COLO829 (cell line): ENCODE measurements around the gene ITPR2.
"Not testable (repeated sequence)": the region's sequence is repeated elsewhere in the genome, so short reads cannot be mapped to it uniquely, and the experiment has no call there.

Experiments
- DNase-seq: peaks from one replicate; pipeline ENCODE4 v3.0.0; 2012; ENCODE audit warnings: low spot score

The ITPR2 gene

DNA sequence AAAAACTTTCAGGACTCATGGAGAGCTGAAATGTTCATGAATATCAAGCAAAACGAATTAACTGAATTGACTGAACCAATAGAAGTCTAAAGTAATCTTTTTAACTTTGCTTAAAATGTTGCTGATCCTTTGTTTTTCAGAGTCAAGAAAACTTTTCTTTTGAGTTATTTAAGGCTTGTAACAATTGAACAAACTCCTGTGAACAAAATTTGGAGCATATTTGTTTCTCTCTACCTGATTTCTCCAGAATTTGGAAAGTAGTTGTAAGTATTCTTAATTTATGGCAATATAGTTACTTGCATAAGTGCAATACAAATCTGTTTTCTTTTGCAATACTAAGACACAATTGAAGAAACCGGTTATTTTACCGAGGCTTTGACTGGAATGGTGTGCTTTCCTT lies 77.6 kb downstream of the ITPR2 start:
- DNase-seq: not testable (repeated sequence)

DNA sequence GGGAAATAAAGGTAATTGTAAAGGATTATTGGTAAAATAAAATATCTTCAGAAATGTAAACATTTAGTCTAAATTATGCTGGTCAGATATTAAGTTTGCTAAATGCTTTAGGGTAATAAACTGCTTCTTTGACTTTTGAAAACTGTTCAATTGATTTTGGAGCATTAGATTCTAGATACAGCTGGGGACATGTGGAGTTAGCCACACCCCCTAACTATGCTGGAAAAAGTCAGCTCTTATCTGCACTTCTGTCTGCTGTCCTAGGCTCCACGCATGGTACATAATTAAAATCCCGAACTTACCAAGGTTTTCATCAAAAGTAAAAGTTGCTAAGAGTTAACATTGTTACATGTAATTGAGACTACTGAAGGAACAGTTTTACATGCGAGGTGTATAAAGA lies 78.8 kb downstream of the ITPR2 start:
- no peak for DNase-seq

DNA sequence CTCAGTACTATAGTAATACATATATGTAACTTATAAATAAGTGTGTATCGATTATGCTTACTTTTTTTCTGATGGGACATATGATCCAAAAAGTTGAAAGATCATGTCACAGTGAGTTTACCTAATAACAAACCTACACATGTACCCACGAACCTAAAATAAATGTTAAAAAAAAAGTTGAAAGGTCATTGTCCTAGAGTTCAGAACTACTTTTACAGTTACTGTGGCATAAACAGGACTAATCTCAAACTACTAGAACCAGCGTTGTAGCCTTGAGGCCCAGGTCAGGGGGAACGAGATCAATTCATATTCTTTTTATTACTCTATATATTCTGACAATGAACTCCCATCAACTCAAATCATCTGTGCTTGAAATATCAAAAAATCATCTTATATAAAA lies 81.8 kb downstream of the ITPR2 start:
- DNase-seq: no peak

DNA sequence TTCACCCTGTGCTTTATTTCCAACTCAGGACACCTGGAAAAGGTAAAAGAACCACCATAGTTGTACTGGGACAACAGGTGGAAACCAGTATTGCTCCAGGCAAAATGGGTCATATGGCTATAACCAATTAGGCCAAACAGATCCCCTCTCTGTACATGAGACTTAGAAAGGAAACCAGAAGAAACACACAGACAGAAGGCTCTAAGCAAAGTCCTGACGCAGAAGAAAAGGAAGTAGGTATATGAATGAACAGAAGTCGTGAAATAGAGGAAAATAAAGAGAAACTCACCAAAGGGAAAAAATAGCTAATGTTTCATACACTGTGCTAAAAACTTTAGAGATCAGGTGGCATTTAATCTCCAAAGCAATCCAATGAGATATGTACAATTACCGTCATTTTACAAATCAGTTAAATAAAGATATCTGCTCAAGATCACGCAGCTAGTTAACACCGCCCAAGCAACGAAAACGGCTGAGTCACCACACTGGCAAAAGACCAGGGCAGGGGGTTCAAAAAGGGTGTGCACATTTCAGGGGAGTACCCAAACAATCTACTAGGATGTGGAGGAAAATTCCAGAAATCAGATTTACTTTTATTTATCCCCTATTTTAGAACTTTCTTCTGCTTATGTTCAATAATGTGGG lies 82.3 kb downstream of the ITPR2 start:
- DNase-seq: no peak

DNA sequence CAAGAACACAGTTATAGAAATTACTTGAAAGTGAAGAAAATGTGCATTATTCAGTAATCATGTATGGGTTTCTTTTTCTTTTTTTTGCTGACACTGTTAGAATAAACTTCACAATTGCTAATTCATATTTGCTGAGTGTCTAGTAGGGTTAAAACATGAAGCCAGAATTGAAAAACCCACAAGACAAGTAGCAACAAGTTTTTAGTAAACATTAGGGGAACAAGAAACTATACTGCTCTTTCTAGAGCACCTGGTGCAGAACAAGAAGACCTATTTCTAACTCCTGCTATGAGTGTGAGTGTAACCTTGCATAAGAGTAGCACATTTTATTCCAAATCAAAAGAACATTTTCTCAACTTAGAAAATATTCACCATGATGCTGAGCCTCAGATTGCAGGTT lies 83.2 kb downstream of the ITPR2 start:
- DNase-seq: no peak

DNA sequence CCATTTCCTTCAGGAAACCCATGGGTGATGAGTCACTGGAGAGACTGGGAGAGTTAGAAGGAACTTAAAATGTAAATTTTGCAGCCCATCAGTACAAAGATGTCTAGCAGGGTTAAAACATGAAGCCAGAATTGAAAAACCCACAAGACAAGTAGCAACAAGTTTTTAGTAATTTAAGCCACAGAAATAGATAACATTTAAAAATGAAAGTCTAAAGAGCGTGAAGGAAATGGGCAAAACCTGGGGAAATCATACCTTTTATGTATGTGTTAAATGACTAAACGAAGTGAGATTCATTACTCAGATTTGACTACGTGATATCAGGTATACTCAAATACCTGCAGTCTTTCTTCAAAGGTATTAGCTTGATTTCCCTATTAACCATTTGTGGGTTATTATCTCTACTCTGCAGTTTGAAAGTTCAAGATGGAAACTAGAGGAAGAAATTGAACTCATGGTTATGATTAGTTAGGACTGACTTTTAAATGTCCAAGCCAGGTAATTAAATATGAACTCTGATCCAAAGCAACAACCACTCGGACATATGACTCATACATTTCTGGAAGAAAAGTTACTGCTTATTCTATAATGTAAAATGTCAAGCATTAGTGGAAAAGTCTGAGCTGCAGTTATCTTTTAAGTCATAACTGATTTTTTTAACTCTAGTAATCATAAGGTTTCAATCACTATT lies 84.1 kb downstream of the ITPR2 start:
- no peak for DNase-seq

DNA sequence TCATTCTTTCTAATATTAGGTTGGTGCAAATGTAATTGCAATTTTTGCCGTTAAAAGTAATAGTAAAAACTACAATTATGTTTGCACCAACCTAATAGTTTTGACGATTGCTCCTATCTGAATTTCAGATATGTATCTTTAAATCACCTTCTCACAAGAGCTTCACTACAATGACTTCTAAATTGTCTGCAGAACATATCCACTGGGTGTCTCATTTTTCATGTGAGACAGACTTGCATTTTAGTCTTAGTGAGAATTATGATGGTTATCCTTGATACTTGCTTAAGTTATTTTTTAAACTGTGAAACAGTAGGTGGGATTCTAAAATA lies 84.6 kb downstream of the ITPR2 start:
- DNase-seq: no peak

DNA sequence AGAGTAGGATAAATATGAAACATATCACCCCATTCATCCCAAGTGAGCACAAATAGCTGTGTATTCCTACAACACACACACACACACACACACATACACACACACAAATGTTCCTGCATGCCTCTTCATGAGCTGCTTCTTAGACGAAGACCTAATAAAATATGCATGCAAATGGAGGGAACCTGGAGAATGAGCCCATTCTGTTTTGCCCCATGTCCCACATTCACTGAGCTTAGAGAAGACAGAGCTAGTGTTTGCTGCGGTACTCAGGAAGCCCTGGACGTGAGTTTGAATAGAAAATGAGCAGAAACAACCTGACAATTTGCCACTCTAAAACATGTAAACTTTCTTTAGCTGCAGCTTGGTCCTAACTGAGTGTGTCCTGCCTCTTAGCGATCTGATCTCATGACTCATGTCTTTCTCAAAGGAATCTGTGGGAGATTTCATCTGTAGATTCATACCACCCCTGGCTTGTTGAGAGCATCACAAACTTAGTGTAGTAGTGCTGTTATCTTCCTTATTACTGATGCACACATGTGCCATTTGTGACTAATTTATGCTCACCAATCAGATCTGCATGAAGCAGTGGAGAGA lies 86.8 kb downstream of the ITPR2 start:
- DNase-seq: peak; percentile 80

DNA sequence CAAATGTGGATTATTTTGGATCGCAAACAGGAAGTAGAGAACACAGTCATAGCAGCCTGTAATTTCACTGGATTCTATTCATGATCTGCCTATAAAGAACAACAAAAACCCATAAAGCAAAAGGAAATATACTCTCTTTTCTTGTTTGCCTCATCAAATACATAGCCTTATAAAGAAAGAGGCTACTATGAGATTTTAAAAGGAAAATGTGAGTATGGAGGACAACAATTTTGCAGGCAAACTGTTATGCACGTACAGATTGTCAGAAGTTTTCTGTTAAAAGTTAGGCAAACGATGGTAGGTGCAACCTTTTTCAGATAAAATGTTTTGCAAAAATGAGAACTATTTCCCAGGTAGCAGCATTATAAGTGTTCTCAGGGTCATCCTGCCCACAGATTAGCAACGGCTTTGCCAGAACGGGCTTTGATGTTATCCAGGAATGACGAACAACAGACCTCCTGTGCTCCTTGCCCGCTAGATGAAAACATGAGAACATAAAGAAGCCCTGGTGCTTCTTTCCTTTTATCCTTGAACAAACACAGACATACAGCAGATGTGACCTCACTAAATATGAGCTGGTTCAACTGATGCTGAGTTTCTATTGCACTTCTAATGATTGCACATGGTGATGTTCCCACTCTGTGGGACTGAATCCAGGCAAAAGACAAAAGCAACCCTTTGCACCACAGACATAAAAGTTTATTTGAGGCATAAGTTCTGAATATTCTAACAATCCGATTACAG lies 88.1 kb downstream of the ITPR2 start:
- DNase-seq: no peak

DNA sequence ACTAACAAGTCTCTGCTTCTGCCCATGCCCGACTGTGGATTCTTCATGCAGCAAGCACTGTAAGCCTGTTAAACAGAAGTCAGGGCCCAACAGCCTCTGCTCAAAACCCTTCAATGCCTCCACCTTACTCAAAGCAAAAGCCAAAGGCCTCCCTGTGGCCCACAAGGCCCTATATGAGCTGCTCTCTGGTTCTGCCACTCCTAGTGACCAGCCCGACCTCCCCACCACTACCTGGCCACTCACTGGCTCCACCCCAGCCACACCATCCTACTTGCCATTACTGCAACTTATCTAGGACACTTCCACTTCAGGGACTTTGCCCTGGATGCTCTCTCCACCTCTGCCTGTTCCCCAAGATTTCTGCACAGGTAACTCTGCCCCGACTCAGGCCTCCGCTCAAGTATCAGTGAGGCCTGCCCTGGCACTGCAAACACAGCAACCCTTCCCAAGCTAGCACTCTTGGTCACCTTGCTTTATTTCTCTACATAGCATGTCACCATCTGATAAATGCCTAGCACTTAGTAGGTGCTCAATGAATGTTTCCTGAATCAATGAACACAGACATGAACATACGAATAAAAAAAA lies 88.9 kb downstream of the ITPR2 start:
- no peak for DNase-seq

DNA sequence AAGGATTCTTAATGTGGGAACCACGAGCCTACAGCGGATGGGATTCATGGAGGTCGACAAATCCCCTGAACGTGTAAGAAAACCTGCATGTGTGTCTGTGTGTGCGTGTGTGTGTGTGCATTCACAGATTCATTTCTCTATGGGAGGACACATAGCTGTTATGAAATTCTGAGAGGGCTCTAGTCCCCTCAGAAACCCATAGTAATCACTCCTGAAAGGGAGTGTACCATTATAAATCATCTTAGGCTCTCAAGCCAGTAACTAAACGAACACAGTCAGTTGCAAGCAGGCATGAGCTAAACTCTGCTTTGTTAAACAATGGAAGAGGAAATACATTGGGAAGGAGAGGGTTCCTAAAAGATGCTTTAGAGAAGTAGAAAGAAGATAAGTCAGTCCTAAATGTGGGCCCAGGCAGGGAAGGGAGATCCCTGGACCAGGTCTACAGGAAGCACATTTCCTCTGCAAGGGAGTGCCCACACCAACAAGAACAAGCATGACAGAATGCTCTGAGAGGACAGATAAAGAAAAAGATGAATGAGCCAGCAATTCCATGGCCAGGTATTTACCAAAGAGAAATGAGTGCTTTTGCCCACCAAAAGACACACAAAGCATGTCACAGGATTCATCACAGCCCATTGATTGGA lies 91.3 kb downstream of the ITPR2 start:
- DNase-seq: no peak

DNA sequence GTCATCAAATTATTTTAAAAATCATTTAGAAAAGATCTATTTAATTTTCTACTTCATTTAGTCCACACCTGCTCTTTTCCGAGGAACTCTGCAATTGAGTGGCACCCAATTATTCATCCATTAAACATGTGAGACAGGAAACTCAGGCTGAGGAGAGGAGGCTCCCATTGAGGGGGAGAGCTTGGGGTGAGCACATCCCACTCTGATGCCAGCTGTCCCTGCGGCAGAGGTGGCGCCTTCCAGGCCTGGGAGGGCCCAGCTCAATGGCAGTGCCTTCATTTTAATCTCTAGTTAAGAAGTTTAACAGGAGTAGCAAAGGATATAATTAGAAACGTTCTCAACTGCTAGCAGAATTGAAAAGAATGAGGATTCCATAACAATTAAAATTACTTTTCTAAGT lies 92.0 kb downstream of the ITPR2 start:
- no peak for DNase-seq

DNA sequence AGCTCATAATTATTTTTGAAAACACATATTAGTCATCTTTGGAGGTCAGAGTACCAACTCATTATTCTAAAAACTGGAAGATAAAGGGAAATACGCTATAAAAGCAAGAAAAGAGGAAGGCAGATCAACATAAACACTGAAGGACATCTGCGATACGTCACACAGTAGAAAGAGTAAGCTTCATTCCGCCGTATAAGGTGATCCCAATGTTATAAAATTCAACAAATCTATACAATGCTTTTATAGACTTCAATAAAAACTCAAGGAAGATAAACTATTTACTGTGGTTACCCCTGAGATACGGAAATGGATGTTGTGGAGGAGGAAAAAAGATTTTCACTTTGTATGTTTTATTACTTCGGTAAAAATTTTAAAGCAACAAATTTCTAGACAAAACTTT lies 92.6 kb downstream of the ITPR2 start:
- no peak for DNase-seq

DNA sequence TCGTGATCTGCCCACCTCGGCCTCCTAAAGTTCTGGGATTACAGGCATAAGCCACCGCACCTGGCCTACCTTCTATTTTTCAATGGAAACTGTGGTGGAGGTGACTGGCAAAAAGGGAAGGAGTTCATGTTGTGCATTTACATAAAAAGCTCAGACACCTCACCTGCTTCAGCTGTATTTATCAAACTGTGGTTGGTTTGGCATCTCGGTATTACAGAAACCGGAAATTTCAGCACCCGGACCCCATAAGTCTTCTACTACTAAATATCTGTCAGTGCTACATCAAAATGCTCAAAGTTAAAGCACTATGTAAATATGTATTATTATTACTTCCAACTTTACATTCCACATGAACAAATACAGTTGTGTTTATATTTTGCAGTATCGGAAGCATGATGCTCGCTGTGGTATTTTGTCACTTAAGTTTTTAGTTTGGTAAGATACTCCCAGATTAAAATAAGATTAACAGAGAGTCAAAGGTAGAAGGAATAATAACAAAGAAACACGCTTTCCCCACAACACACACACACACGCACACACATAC lies 95.4 kb downstream of the ITPR2 start:
- DNase-seq: no peak

DNA sequence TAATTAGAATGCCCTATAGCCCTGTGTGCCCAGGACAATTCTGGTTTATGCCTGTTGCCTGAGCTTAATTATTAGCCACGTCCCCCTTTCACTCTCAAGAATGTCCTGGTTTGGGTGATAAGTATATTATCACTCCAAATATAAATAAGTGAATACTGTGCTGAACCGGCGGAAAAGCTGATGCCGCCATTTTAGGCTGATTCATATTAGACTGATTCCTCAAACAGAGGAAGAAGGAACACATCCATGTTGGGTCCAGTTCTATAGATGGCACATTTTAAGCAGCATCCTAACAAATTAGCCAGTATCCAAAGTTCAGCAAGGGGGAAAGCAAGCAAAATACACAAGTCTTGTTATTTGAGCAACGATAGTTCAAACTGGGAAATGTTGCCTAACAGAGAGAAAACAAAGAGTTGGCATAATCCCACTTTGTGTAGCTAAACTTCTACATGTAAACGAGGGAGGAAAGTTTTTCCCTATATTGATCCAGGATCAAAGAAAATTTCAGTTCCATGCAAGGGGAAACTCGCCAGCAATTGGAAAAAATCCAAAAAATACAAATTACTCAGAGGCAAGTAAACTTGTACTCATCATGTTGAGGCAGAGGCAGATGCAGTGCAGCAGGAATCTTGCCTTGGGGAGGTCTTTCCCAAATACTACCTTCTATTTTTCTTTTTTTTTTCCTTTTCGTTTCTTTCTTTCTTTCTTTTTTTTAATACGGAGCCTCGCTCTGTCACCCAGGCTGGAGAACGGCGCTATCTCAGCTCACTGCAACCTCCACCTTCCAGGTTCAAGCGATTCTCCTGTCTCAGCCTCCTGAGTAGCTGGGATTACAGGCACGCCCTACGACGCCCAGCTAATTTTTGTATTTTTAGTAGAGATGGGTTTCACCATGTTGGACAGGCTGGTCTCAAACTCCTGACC lies 96.2 kb downstream of the ITPR2 start:
- no peak for DNase-seq

DNA sequence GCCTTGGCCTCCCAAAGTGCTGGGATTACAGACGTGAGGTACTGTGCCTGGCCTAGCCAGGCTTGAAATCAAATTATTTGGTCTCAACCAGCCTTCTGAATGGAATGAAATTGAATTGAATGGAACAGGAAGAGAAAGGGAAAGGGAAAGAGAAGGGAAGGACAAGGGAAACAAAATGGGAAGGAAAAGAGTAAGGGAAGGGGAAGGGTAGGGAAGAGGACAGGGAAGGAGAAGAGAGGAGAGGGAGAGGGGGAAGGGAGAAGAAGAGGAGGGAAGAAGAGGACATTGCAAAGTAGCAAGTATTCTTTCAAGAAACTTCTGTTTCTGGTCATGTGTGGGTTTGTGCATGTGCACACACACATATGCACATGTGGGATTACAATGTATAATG lies 97.8 kb downstream of the ITPR2 start:
- no peak for DNase-seq

DNA sequence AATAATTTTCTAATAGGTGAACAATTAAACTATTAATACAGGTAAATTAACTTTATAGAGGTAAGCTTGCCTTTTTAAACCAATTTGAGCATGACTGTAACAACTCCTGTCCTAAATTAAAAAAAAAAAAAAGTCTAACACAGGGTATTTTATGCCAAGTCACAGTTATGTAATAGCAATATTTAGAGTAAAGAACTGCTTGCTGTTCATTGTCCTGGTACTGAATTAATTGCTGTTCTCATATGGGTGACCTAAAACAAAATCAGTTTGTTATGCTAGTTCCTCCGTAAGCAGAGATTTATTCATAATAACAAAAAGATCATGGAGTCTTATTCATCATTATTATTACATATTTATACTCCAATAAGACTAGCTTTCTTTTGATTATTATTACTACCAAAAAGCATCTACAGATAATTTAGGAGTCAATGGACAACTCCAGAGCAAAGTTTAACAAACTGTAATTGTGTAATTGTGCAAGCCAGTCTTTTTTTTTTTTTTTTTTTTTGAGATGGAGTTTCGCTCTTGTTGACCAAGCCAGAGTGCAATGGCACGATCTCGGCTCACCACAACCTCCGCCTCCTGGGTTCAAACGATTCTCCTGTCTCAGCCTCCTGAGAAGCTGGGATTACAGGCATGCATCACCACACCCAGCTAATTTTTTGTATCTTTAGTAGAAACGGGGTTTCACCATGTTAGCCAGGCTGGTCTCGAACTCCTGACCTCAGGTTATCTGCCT lies 98.3 kb downstream of the ITPR2 start:
- DNase-seq: no peak

DNA sequence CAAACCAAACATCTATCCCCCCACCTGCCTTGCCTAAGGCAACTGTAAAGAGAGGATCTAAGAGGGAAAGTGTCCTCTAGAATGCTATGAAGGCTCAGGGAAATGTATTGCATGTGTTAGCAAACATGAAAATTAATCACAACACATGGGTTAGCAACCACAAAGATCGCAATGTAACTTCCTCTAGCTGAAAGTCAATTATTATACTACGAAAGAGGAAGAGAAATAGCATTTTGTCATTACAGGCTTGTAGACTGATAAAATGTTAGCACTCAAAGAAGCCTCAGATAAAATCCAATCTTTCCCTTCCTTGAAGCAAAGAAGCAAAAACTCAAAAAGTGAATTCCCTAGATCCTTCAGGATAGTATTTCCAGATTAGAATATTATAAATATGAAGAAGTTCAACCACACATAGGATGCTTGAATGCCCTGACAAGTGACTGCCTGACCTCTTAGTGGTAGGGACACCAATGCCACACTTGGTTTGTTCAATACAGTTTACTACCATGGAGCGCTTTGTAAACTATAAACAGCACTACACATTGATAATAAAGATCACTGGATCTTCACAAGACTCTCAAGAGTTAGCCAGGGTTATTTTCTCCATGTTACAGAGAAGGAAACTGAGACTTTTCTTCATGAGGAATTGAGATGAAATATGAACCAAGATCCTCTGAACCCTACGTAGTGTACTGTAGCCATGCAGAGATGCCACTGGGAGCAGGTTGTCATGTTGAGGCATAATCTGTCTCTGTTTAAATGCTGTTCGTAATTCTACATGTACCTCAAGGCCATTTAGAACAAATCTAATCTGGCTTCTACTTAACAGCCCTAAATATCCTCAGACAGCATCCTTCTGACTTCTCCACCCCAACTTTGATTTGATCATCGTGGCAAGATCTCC lies 100.7 kb downstream of the ITPR2 start:
- DNase-seq: no peak
